Measurements from ENCODE around the gene TPRA1. TPM values are rescaled to one million over a fixed set of nuclear protein-coding genes. Genes with fewer than 3 reads are reported as not detected.
A peak's percentile ranks its signal among the peaks of the same experiment; 100 is the strongest.

The TPRA1 gene
- total RNA-seq, 2 donors from 2014 or later: 12.5 to 16.6 TPM

DNA sequence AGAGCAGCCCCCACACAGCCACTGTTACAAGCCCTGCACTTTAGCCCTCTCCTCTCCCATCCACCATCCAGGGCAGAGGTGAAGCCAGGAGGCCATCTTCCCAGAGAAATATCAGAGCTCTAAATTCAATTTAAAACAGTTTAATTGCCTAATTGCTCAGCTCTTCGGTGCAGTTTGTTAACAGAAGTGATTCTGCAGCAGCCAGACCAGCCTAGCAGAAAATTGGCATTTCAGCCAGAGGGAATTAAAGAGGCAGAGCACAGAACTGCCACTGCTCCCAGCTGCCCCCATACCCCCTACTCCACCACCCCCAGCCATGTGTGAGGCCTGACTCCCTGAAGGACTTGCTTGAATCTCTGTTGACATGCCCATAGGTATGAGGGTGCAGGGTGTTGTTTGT, 38.5 kb downstream of the TPRA1 start:
- H3K4me1 Mint-ChIP-seq: peaks cover 10% of the 10 kb centered on the region
- ATAC-seq: no peak
- no peak overlapping the region for H3K4me3 Mint-ChIP-seq

DNA sequence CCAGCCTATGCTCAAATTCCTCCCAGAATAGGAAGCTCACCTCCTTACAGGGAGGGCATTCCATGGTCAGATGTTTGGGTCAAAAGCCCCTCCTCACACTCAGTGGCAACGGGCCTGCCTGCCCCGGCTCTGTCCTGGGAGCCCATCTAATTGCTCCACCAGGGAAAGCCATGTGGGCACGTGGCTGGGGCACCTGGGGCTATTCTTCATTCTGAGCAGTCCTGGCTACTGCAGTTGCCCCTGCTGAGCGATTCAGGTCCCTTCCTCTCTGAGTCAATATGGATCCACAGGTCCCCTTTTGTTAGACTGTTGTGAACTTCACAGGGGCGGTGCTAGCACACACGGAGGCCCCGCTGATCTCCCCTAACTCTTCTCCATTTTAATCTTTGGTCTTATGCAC, 39.4 kb downstream of the TPRA1 start:
- Mint-ChIP-seq H3K36me3 (ENCODE audit: low read depth) (peaks cover 2% of the 10 kb centered on the region), H3K27me3 (peaks cover 32% of the 10 kb centered on the region), H3K27ac (no peak overlapping the region), H3K4me1 (peaks cover 15% of the 10 kb centered on the region), H3K4me3 (no peak overlapping the region)
- no peak for ATAC-seq
- no peak for DNase-seq
- H3K9me3 ChIP-seq (ENCODE audit: control insufficient read depth, low read length, poor library complexity, severe bottlenecking): no peaks in the 10 kb centered on the region

More for the DNA sequence above, 38.5 kb downstream of the TPRA1 start:
- no peaks in the 10 kb centered on the region for H3K9me3 ChIP-seq (ENCODE audit: control insufficient read depth, low read length, poor library complexity, severe bottlenecking)
- Mint-ChIP-seq H3K27me3 (peaks cover 32% of the 10 kb centered on the region), H3K36me3 (ENCODE audit: low read depth) (peaks cover 2% of the 10 kb centered on the region), H3K27ac (no peak overlapping the region)
- no peak for DNase-seq

DNA sequence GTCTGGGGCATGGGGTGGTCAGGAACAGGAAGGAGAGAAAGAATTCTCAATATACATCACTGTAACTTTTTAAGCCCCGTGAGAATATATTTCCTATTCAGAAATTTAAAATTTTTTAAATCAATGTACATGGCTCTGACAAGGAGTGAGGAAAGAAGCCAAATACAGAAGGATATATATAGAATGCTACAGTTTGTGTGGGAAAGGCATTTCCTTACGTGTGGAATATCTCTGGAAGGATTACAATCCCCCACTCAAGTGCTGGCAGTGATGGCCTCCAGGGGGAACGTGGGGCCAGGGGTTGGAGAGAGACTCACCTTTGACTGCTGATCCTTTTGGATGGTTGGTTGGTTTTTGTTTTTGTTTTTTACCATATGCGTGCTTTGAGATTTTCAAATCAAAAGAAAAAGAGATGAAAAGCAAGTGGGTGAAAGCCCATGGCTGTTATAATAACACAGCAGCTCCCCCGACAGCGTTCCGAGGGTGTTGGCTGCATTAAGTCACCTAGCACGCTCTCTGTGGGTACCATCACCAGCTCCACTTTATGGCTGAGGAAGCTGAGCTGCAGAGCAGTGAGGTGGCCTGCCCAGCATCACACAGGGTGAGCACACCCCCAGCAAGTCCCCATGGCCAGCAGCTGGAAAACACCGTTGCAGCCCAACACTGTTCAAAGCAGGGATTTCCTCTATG, 39.9 kb downstream of the TPRA1 start:
- no peak for DNase-seq
- Mint-ChIP-seq H3K27ac (no peak overlapping the region), H3K36me3 (ENCODE audit: low read depth) (peaks cover 2% of the 10 kb centered on the region), H3K4me1 (peaks cover 15% of the 10 kb centered on the region), H3K4me3 (no peak overlapping the region), H3K27me3 (peaks cover 32% of the 10 kb centered on the region)
- no peaks in the 10 kb centered on the region for H3K9me3 ChIP-seq (ENCODE audit: control insufficient read depth, low read length, poor library complexity, severe bottlenecking)
- ATAC-seq: no peak

DNA sequence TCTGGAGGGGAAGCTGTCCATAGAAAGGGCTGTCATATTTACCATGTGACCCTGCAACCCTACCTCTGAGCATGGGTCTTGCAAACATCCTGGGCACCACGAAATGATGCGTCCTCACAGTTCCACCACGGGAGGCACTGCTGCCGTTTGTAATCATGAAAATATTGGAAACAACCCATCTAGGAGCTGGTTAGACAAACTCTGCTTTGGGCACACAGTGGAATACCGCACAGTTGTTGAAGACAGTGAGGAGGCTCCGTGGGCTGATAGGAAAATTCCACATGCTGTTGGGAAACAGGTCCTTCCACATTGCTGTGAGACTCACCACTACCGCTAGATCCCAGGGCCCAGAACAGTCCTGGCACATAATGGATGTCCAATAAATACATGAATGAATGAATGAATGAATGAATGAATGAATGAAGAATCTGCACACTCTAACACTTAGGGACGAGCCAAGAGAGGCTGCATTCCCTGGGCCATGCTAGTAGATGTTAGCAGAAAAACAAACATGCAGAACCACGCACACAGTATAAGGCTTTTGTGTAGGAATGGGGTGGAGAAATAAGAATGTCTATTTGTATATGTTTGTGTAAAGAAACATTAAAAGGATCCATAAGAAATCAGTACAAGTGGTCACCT, 40.6 kb downstream of the TPRA1 start:
- Mint-ChIP-seq H3K27me3 (peaks cover 29% of the 10 kb centered on the region), H3K4me1 (peaks cover 15% of the 10 kb centered on the region), H3K27ac (no peak overlapping the region), H3K4me3 (no peak overlapping the region), H3K36me3 (ENCODE audit: low read depth) (no peaks in the 10 kb centered on the region)
- ATAC-seq: no peak
- DNase-seq: no peak
- no peaks in the 10 kb centered on the region for H3K9me3 ChIP-seq (ENCODE audit: control insufficient read depth, low read length, poor library complexity, severe bottlenecking)

DNA sequence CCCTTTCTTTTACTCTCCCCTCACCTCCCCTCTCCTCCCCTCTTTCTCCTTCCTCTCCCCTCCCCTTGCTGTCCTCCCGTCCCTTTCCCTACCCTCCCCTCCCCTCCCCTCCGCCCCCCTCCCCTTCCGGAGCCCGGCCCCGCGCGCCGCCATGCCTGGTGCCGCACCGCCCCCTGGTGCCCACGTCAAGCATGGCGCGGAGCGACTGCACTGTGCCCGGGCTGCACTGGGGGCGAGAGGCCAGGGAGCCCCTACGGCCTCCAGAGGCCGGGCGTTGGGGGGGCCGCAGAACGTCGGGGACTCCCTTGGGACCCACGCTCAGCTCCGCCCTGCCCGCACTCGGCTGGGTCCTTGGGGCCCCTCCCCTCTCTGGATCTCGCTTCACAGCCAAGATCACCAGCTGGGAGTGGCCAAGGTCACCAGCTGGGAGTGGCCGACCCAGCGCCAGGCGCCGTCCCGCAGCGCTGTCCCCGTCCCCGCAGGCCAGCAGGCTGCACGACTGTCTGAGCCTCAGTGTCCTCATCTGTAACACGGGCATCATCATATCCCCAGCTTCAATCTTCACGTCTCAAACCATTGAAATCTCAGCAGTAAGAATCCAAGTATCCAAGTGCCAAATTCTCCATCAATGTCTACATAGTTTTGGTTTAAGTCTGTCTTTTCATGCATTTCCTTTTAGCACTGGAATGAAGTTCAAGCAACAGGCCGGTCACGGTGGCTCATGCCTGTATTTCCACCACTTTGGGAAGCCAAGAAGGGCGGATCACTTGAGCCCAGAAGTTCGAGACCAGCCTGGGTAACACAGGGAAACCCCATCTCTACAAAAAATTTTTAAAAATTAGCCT, 42.5 kb downstream of the TPRA1 start:
- DNase-seq (peak; percentile 63 to 73 (median 65)), ATAC-seq (peak; percentile 94)
- Mint-ChIP-seq H3K4me1 (peaks cover 15% of the 10 kb centered on the region), H3K27ac (peak overlapping the region; percentile 43), H3K27me3 (peaks cover 13% of the 10 kb centered on the region), H3K4me3 (peak overlapping the region; percentile 89), H3K36me3 (ENCODE audit: low read depth) (no peaks in the 10 kb centered on the region)
- H3K9me3 ChIP-seq (ENCODE audit: control insufficient read depth, low read length, poor library complexity, severe bottlenecking): no peaks in the 10 kb centered on the region

DNA sequence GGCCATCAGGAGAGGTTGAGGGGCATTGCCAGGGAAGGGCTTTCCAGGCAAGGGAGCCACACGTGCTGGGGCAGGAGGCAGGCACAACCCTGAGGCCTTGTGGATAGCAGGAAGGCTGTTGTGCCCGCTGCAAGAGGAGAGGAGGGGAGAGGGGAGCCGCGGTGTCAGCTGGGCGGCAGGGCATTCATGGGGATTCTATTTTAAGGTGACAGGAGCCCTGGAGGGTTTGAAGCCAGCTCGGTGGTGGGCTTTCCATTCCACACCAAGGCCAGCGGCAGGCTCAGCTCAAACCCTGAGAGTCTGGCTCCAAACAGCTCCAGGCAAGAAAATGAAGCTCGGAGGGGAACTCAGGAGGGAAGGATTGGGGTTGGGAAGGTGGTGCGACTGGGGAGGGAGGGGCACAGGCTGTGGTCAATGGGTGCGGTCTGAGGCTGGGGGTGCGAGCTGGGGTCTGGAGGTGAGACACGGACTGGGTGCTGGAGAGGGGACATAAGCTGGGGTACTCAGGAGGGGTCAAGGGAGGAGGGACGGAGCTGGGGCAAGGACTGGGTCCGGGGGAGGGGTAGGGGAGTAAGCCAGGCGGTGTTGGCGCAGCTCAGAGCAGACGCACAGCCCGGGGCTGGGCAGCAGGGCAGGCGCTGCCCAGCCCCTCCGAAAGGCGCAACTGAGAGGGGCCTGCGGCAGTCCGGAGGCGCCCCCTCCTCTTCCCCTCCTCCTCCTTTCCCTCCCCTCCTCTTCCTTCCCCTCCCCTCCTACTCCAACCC, 43.4 kb downstream of the TPRA1 start:
- H3K4me1 Mint-ChIP-seq: peaks cover 15% of the 10 kb centered on the region
- ATAC-seq (no peak), DNase-seq (no peak)
- peak overlapping the region; percentile 16 for H3K27ac Mint-ChIP-seq
- H3K36me3 Mint-ChIP-seq (ENCODE audit: low read depth): no peaks in the 10 kb centered on the region
- no peaks in the 10 kb centered on the region for H3K9me3 ChIP-seq (ENCODE audit: control insufficient read depth, low read length, poor library complexity, severe bottlenecking)
- peak overlapping the region; percentile 89 for H3K4me3 Mint-ChIP-seq
- peaks cover 13% of the 10 kb centered on the region for H3K27me3 Mint-ChIP-seq

DNA sequence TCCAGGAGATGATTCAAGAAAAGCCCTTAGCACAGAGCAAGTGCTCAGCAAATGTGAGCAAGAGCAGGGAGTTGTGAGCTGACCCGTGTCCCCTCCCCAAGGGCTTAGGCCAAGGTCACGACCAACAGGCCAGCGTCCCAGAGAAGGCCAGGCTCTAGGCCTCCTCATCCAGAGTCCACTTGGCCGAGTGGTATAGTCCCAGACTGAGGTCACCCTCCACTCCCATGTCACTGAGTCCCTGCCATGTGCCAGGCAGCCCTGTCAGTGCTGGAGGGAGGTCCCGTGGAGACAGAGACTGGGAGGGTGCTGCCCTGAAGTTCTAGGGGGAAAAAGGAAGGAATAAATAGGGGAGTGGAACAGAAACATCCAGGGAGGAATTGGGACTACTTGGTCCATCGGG, 44.0 kb downstream of the TPRA1 start:
- Mint-ChIP-seq H3K4me1 (peaks cover 14% of the 10 kb centered on the region), H3K4me3 (peak overlapping the region; percentile 89), H3K36me3 (ENCODE audit: low read depth) (no peaks in the 10 kb centered on the region), H3K27me3 (peaks cover 8% of the 10 kb centered on the region), H3K27ac (peak overlapping the region; percentile 16)
- ATAC-seq (no peak), DNase-seq (no peak)
- H3K9me3 ChIP-seq (ENCODE audit: control insufficient read depth, low read length, poor library complexity, severe bottlenecking): no peaks in the 10 kb centered on the region

DNA sequence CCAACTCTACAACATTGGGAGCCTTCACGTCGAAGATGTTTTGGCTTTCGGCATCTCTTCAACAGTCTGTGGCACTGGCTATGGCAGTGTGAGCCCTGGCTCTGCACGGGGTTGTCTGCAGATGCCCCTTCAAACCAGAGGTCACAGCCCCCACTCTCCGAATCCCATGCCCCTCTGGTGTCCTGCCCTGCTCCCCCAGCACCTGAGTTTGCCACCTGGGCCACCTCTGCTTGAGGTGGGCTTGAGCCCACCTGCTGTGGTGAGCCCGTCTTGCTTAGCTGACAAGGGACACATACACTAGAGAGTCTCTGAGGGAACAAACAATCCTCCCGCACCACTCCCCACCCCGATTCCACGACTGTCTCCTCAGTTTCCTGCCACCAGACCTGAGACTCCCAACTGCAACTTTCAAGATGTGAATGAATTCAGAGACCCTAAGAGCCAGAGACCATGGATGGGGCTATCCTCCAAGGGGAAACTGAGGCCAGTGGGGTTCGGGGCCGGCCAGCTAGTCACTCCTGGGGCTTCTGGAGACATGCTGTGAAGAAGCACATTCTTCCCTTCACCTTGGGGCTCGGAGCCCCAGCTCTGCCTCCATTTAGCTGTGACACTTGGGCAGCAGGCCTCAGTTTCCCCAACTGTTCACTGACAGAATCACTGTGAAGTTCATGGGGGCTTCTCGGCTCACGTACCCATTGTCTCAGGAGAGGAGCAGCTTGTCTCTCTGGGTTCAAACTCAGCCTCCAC, 44.6 kb downstream of the TPRA1 start:
- Mint-ChIP-seq H3K27me3 (peaks cover 4% of the 10 kb centered on the region), H3K4me3 (no peak overlapping the region), H3K36me3 (ENCODE audit: low read depth) (no peaks in the 10 kb centered on the region), H3K27ac (no peak overlapping the region), H3K4me1 (peaks cover 17% of the 10 kb centered on the region)
- ATAC-seq (no peak), DNase-seq (no peak)
- no peaks in the 10 kb centered on the region for H3K9me3 ChIP-seq (ENCODE audit: control insufficient read depth, low read length, poor library complexity, severe bottlenecking)

DNA sequence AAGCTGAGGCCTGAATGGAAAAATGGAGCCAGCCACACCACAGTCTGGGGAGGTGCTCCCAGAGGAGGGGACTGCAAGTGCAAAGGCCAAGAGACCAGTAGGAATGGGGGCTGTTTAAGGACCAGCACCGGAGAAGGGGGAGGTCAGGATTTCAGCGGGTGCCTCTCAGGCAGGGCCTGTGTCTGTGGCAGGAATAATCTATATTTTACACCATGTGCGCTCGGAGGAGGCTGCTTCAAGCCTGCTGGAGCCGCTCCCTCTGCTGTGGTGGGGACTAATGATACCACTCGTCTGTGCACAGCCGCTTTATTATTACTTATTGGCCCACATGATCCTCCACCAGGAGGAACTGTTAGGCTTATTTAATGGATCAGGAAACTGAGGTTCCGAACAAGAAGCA, 45.3 kb downstream of the TPRA1 start:
- H3K9me3 ChIP-seq (ENCODE audit: control insufficient read depth, low read length, poor library complexity, severe bottlenecking): no peaks in the 10 kb centered on the region
- ATAC-seq (no peak), DNase-seq (no peak)
- Mint-ChIP-seq H3K36me3 (ENCODE audit: low read depth) (no peaks in the 10 kb centered on the region), H3K27ac (no peak overlapping the region), H3K27me3 (peaks cover 8% of the 10 kb centered on the region), H3K4me1 (peaks cover 17% of the 10 kb centered on the region), H3K4me3 (peak overlapping the region; percentile 71)

DNA sequence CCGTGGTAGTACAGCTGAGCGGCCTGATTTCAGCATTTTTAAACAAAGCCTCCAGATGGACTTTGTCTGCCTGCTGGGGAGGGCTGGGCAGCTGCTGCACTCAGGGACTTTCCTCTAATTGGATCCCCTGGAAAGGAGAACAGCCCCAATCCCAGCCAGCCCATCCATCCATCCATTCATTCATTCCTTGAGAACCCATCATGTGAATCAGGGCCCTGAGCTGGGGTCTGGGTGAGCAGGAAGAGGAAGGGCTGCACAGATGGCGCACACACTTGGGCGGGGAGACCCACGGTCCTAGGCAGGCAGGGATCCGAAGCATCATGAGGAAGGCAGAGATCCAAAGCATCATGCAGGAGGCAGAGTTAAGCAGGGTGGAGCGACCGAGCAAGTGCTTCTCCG, 45.7 kb downstream of the TPRA1 start:
- ATAC-seq (no peak), DNase-seq (no peak)
- H3K9me3 ChIP-seq (ENCODE audit: control insufficient read depth, low read length, poor library complexity, severe bottlenecking): no peaks in the 10 kb centered on the region
- Mint-ChIP-seq H3K36me3 (ENCODE audit: low read depth) (no peaks in the 10 kb centered on the region), H3K27me3 (peaks cover 4% of the 10 kb centered on the region), H3K4me1 (peaks cover 17% of the 10 kb centered on the region), H3K4me3 (peak overlapping the region; percentile 71), H3K27ac (no peak overlapping the region)

DNA sequence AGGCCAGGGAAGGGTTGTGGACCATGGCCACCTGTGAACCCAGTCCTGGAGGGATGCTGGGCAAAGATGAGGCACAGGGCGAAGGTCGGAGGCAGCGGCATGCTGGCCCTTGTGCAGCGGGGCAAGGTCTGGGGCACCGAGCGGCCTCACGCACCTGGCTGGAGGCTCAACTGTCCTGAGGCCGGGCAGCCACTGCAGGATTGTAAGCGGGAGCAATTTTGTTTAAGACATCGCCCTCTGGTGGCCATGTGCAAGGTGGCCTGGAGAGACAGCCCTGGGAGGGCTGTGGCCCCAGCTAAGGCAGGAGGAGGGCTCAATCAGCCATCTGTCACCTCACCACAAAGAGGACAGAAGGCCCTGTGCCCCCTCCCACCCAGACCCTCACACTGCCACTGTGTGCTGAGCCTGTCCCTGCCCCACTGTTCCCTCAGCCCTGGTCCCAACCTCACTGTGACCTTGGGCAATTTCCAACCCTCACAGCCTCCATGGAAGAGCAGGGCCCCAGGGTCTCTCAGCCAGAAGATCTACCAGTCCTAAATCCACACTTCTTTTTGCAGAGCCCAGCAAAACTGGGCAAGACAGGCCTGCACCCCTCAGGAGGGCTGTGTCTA, 46.2 kb downstream of the TPRA1 start:
- no peaks in the 10 kb centered on the region for H3K9me3 ChIP-seq (ENCODE audit: control insufficient read depth, low read length, poor library complexity, severe bottlenecking)
- H3K4me1 Mint-ChIP-seq: peaks cover 17% of the 10 kb centered on the region
- peaks cover 9% of the 10 kb centered on the region for H3K27me3 Mint-ChIP-seq
- no peak overlapping the region for H3K4me3 Mint-ChIP-seq
- peak; percentile 64 for ATAC-seq
- DNase-seq: peak; percentile 33 to 56 (median 40)
- H3K27ac Mint-ChIP-seq: no peak overlapping the region
- no peaks in the 10 kb centered on the region for H3K36me3 Mint-ChIP-seq (ENCODE audit: low read depth)

DNA sequence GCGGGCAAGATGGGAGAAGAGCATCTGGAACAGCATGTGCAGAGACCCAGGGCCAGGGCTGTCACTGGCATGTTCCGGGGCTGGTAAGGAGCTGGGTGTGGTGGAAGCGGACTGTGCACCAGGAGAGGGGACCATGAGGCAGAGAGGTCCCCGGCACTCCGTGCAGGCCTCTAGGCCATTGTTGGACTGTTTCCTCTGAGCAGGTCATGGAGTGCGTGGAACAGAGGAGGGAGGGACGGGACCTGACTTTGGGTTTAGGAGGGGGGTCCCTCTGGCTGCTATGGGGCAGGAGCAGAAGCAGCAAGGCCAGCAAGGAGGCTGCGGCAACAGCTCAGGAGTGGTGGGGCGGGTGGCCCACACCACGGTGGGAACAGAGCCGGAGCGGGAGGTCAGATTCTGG, 47.1 kb downstream of the TPRA1 start:
- DNase-seq (no peak), ATAC-seq (no peak)
- no peaks in the 10 kb centered on the region for H3K9me3 ChIP-seq (ENCODE audit: control insufficient read depth, low read length, poor library complexity, severe bottlenecking)
- H3K27ac Mint-ChIP-seq: no peak overlapping the region
- peaks cover 12% of the 10 kb centered on the region for H3K27me3 Mint-ChIP-seq
- H3K4me3 Mint-ChIP-seq: no peak overlapping the region
- peaks cover 17% of the 10 kb centered on the region for H3K4me1 Mint-ChIP-seq
- no peaks in the 10 kb centered on the region for H3K36me3 Mint-ChIP-seq (ENCODE audit: low read depth)

Measured in T-helper 17 cell (primary cell).